Measurements from ENCODE around the gene SETD7. TPM values are rescaled to one million over a fixed set of nuclear protein-coding genes. Genes with fewer than 3 reads are reported as not detected.

SETD7 gene
- total and polyA plus RNA-seq, 2 experiments from 2014 or later = 1.1 to 4.2 TPM

GRCh38 chr4:139594591-139595185 is 38.7 kb upstream of the SETD7 start:
- Histone ChIP-seq H3K79me2 (replicated peaks; ENCODE audit: insufficient read depth) (no peaks in the 10 kb centered on the region), H3K27ac (ENCODE audit: low read depth) (no peak overlapping the region), H3K4me3 (no peak overlapping the region), H3K4me1 (ENCODE audit: insufficient read depth) (no peaks in the 10 kb centered on the region), H2AFZ (no peak overlapping the region), H3K9me2 (ENCODE audit: insufficient read depth) (no peaks in the 10 kb centered on the region), H4K20me1 (replicated peaks; ENCODE audit: insufficient read depth) (no peaks in the 10 kb centered on the region), H3K4me2 (no peak overlapping the region), H3K36me3 (ENCODE audit: insufficient read depth) (no peaks in the 10 kb centered on the region), H3F3A (replicated peaks; ENCODE audit: low read depth) (no peaks in the 10 kb centered on the region), H3K27me3 (ENCODE audit: insufficient read depth) (no peaks in the 10 kb centered on the region)
- Mint-ChIP-seq H3K36me3 (ENCODE audit: low read depth) (no peaks in the 10 kb centered on the region), H3K4me3 (no peak overlapping the region), H3K27ac (no peak overlapping the region), H3K27me3 (ENCODE audit: insufficient read depth, low read depth, poor library complexity) (peaks cover 9% of the 10 kb centered on the region), H3K9me3 (no peaks in the 10 kb centered on the region), H3K4me1 (no peaks in the 10 kb centered on the region; the same call in 2 of the 3 replicates)
- TF ChIP-seq ZNF114 (CRISPR knock-in tag; IDR thresholded peaks at IDR 0.05) (no peak), NANOG (IDR thresholded peaks at IDR 0.05; ENCODE audit: borderline replicate concordance) (no peak), JUNB (IDR thresholded peaks at IDR 0.05; ENCODE audit: unreplicated experiment) (no peak), EZH2phosphoT487 (IDR thresholded peaks at IDR 0.05; ENCODE audit: unreplicated experiment) (no peak), POLR2AphosphoS5 (IDR thresholded peaks at IDR 0.05; ENCODE audit: low read depth) (no peak), EZH2 (IDR thresholded peaks at IDR 0.05; ENCODE audit: low read depth, unreplicated experiment) (no peak), ZNF331 (CRISPR knock-in tag; IDR thresholded peaks at IDR 0.05; ENCODE audit: low read depth) (no peak), REST (IDR thresholded peaks at IDR 0.05; ENCODE audit: unreplicated experiment) (no peak), STAT1 (IDR thresholded peaks at IDR 0.05; ENCODE audit: unreplicated experiment) (no peak), CTCF (conservative IDR thresholded peaks at IDR 0.05; ENCODE audit: low read depth in 2 of 2) (no peak), CREB1 (CRISPR knock-in tag; IDR thresholded peaks at IDR 0.05; ENCODE audit: low read depth) (no peak)
- TF ChIP-seq, protein P1, sequence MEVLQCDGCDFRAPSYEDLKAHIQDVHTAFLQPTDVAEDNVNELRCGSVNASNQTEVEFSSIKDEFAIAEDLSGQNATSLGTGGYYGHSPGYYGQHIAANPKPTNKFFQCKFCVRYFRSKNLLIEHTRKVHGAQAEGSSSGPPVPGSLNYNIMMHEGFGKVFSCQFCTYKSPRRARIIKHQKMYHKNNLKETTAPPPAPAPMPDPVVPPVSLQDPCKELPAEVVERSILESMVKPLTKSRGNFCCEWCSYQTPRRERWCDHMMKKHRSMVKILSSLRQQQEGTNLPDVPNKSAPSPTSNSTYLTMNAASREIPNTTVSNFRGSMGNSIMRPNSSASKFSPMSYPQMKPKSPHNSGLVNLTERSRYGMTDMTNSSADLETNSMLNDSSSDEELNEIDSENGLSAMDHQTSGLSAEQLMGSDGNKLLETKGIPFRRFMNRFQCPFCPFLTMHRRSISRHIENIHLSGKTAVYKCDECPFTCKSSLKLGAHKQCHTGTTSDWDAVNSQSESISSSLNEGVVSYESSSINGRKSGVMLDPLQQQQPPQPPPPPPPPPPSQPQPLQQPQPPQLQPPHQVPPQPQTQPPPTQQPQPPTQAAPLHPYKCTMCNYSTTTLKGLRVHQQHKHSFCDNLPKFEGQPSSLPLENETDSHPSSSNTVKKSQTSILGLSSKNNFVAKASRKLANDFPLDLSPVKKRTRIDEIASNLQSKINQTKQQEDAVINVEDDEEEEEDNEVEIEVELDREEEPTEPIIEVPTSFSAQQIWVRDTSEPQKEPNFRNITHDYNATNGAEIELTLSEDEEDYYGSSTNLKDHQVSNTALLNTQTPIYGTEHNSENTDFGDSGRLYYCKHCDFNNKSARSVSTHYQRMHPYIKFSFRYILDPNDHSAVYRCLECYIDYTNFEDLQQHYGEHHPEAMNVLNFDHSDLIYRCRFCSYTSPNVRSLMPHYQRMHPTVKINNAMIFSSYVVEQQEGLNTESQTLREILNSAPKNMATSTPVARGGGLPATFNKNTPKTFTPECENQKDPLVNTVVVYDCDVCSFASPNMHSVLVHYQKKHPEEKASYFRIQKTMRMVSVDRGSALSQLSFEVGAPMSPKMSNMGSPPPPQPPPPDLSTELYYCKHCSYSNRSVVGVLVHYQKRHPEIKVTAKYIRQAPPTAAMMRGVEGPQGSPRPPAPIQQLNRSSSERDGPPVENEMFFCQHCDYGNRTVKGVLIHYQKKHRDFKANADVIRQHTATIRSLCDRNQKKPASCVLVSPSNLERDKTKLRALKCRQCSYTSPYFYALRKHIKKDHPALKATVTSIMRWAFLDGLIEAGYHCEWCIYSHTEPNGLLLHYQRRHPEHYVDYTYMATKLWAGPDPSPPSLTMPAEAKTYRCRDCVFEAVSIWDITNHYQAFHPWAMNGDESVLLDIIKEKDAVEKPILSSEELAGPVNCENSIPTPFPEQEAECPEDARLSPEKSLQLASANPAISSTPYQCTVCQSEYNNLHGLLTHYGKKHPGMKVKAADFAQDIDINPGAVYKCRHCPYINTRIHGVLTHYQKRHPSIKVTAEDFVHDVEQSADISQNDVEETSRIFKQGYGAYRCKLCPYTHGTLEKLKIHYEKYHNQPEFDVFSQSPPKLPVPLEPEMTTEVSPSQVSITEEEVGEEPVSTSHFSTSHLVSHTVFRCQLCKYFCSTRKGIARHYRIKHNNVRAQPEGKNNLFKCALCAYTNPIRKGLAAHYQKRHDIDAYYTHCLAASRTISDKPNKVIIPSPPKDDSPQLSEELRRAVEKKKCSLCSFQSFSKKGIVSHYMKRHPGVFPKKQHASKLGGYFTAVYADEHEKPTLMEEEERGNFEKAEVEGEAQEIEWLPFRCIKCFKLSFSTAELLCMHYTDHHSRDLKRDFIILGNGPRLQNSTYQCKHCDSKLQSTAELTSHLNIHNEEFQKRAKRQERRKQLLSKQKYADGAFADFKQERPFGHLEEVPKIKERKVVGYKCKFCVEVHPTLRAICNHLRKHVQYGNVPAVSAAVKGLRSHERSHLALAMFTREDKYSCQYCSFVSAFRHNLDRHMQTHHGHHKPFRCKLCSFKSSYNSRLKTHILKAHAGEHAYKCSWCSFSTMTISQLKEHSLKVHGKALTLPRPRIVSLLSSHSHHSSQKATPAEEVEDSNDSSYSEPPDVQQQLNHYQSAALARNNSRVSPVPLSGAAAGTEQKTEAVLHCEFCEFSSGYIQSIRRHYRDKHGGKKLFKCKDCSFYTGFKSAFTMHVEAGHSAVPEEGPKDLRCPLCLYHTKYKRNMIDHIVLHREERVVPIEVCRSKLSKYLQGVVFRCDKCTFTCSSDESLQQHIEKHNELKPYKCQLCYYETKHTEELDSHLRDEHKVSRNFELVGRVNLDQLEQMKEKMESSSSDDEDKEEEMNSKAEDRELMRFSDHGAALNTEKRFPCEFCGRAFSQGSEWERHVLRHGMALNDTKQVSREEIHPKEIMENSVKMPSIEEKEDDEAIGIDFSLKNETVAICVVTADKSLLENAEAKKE (CRISPR knock-in tag; IDR thresholded peaks at IDR 0.05) = no peak
- TF ChIP-seq, protein P2, sequence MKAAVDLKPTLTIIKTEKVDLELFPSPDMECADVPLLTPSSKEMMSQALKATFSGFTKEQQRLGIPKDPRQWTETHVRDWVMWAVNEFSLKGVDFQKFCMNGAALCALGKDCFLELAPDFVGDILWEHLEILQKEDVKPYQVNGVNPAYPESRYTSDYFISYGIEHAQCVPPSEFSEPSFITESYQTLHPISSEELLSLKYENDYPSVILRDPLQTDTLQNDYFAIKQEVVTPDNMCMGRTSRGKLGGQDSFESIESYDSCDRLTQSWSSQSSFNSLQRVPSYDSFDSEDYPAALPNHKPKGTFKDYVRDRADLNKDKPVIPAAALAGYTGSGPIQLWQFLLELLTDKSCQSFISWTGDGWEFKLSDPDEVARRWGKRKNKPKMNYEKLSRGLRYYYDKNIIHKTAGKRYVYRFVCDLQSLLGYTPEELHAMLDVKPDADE (IDR thresholded peaks at IDR 0.05) = no peak
- ATAC-seq (no peak), DNase-seq (ENCODE audit: low spot score) (no peak)
